ENCODE measurements around the gene NFE2L2. TPM values are rescaled to one million over a fixed set of nuclear protein-coding genes. Genes with fewer than 3 reads are reported as not detected.

Gene NFE2L2
- total and polyA plus RNA-seq, 2 experiments from 2014 or later: 88.3 to 90.2 TPM

DNA sequence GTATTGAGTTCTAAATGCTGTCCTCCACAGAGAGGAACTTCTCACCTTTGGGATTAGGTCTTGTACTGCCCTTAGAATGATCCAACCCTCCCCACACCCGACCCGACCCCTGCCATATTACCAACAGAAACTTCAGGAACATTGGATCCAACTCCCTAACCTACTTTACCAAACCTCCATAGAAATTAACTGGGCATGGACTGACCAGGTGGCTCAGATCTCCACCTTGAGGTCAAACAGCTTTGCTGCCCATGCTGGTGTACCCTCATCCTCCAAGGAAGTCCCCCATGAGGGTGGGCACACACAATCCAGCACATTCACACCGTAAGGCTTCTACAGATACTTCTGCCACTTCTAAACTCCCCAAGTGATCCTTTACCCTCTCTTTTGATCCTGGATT lies 21.5 kb downstream of the NFE2L2 start:
- H3K27me3 ChIP-seq: no peaks in the 10 kb centered on the region
- peak overlapping the region; percentile 70 for H3K4me2 ChIP-seq
- H2AFZ ChIP-seq: no peak overlapping the region
- H3K27ac ChIP-seq: peak overlapping the region; percentile 92
- H3K4me3 ChIP-seq: no peak overlapping the region
- H4K20me1 ChIP-seq (ENCODE audit: insufficient read depth, poor library complexity, severe bottlenecking): peaks cover 88% of the 10 kb centered on the region
- H3K4me1 ChIP-seq (ENCODE audit: insufficient read depth): peaks cover 67% of the 10 kb centered on the region
- no peaks in the 10 kb centered on the region for H3K36me3 ChIP-seq (replicated peaks; ENCODE audit: insufficient read depth, low read depth)
- no peaks in the 10 kb centered on the region for H3K9me2 ChIP-seq (replicated peaks; ENCODE audit: insufficient read depth)
- no peaks in the 10 kb centered on the region for H3K9me3 ChIP-seq (ENCODE audit: low read depth)
- TF ChIP-seq, protein P1, sequence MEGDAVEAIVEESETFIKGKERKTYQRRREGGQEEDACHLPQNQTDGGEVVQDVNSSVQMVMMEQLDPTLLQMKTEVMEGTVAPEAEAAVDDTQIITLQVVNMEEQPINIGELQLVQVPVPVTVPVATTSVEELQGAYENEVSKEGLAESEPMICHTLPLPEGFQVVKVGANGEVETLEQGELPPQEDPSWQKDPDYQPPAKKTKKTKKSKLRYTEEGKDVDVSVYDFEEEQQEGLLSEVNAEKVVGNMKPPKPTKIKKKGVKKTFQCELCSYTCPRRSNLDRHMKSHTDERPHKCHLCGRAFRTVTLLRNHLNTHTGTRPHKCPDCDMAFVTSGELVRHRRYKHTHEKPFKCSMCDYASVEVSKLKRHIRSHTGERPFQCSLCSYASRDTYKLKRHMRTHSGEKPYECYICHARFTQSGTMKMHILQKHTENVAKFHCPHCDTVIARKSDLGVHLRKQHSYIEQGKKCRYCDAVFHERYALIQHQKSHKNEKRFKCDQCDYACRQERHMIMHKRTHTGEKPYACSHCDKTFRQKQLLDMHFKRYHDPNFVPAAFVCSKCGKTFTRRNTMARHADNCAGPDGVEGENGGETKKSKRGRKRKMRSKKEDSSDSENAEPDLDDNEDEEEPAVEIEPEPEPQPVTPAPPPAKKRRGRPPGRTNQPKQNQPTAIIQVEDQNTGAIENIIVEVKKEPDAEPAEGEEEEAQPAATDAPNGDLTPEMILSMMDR (IDR thresholded peaks at IDR 0.05; ENCODE audit: poor library complexity): no peak
- TF ChIP-seq EZH2 (IDR thresholded peaks at IDR 0.05; ENCODE audit: borderline replicate concordance) (no peak), EZH2phosphoT487 (IDR thresholded peaks at IDR 0.05; ENCODE audit: low read depth, severe bottlenecking, unreplicated experiment) (no peak)
- peaks cover 96% of the 10 kb centered on the region for H3K79me2 ChIP-seq
- 74% methylated on average over 3 of the region's 3 CpGs for WGBS (ENCODE audit: low lambda C conversion rate, missing lambda C conversion rate)
- no peak for DNase-seq (ENCODE audit: low spot score)

DNA sequence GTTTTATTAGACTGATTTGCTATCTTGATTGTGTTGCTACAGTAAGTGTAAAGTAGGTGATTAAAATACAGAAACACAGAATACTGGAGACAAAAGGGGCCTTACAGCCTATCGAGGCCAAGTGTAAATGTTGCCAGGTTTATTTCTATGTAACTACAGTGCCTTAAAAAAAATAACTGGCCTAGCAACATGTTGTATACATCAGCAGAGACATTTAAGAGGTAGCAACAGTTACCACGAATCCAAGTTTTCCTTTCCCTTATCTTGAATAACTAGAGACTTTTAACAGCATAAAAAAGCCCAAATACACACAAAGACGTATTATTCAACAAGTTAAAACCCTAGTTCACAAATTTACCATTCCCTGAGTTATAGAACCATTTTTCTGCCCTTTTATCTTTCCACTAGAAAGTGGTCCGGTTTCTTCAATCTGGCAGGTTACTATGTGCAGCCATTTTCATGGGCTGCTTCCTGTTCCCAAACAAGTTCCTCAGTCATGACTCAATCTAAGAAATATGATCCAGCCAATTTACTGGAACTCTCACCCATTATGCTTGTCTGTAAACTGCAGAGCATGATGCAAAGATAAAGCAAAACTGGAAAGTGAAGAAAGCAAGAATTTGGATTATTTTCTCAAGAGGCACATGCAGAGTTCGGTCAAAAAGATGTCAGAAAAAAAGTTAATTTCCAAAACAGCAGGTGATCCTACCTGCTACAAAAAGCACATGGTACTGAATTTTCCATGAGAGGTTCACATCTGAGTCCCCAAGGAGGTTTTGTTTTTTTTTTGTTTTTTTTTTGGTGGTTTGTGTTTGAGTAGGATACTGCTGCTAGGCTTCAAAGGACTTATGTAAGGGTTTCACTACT lies 22.2 kb downstream of the NFE2L2 start:
- H3K9me2 ChIP-seq (replicated peaks; ENCODE audit: insufficient read depth): no peaks in the 10 kb centered on the region
- peak overlapping the region; percentile 92 for H3K27ac ChIP-seq
- no peak overlapping the region for H2AFZ ChIP-seq
- WGBS (ENCODE audit: low lambda C conversion rate, missing lambda C conversion rate): 20% methylated on average over 5 of the region's 5 CpGs
- peak overlapping the region; percentile 9 for H3K4me3 ChIP-seq
- H3K27me3 ChIP-seq: no peaks in the 10 kb centered on the region
- no peaks in the 10 kb centered on the region for H3K36me3 ChIP-seq (replicated peaks; ENCODE audit: insufficient read depth, low read depth)
- peak; percentile 77 for DNase-seq (ENCODE audit: low spot score)
- H3K79me2 ChIP-seq: peaks cover 96% of the 10 kb centered on the region
- no peaks in the 10 kb centered on the region for H3K9me3 ChIP-seq (ENCODE audit: low read depth)
- TF ChIP-seq EZH2phosphoT487 (IDR thresholded peaks at IDR 0.05; ENCODE audit: low read depth, severe bottlenecking, unreplicated experiment) (no peak), EZH2 (IDR thresholded peaks at IDR 0.05; ENCODE audit: borderline replicate concordance) (no peak)
- TF ChIP-seq, protein P1 (IDR thresholded peaks at IDR 0.05; ENCODE audit: poor library complexity): no peak
- H3K4me2 ChIP-seq: peak overlapping the region; percentile 70
- H3K4me1 ChIP-seq (ENCODE audit: insufficient read depth): peaks cover 74% of the 10 kb centered on the region
- H4K20me1 ChIP-seq (ENCODE audit: insufficient read depth, poor library complexity, severe bottlenecking): peaks cover 88% of the 10 kb centered on the region

DNA sequence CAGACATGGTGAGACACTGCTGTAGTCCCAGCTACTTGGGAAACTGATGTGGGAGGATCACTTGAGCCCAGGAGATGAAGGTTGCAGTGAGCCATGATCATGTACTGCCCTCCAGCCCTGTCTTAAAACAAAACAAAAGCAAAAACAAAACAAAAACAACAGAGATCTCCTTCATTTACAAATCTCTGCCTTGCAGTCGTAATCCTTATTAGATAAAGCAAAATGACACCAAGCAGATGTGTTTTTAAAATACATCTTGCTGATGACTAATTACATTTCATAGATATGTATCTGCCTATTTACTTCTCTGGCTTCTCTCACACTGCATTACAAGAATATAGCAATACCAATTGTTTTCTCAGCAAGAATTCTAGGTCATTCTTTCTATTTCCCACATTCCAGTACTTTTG lies 22.8 kb downstream of the NFE2L2 start:
- DNase-seq (ENCODE audit: low spot score): no peak
- H3K27me3 ChIP-seq: no peaks in the 10 kb centered on the region
- H3K4me2 ChIP-seq: peak overlapping the region; percentile 70
- no peak overlapping the region for H2AFZ ChIP-seq
- 71% methylated on average over 1 of the region's 1 CpG for WGBS (ENCODE audit: low lambda C conversion rate, missing lambda C conversion rate)
- H3K4me3 ChIP-seq: peak overlapping the region; percentile 9
- H3K9me2 ChIP-seq (replicated peaks; ENCODE audit: insufficient read depth): no peaks in the 10 kb centered on the region
- H3K36me3 ChIP-seq (replicated peaks; ENCODE audit: insufficient read depth, low read depth): no peaks in the 10 kb centered on the region
- peaks cover 88% of the 10 kb centered on the region for H4K20me1 ChIP-seq (ENCODE audit: insufficient read depth, poor library complexity, severe bottlenecking)
- no peak for TF ChIP-seq EZH2 (IDR thresholded peaks at IDR 0.05; ENCODE audit: borderline replicate concordance)
- TF ChIP-seq, protein P1 (IDR thresholded peaks at IDR 0.05; ENCODE audit: poor library complexity): no peak
- TF ChIP-seq EZH2phosphoT487 (IDR thresholded peaks at IDR 0.05; ENCODE audit: low read depth, severe bottlenecking, unreplicated experiment): no peak
- no peaks in the 10 kb centered on the region for H3K9me3 ChIP-seq (ENCODE audit: low read depth)
- H3K27ac ChIP-seq: peak overlapping the region; percentile 92
- peaks cover 75% of the 10 kb centered on the region for H3K4me1 ChIP-seq (ENCODE audit: insufficient read depth)
- H3K79me2 ChIP-seq: peaks cover 96% of the 10 kb centered on the region

All from hepatocyte (in vitro differentiated cells).